Right lobe of liver (tissue), 4 donors: ENCODE data around the gene APP.

Source experiments
- CTCF ChIP-seq, 4 donors: fragments of 200-600 bp in 3 of 4; fragments of 450-650 bp in 1 of 4; IDR thresholded peaks; one replicate each; pipeline versions ENCODE4 v1.5.1 to v1.8.0; 2016 to 2022; ENCODE audit warnings: antibody characterized with exemption in 4 of 4, mild to moderate bottlenecking in 2 of 4
- POLR2A ChIP-seq: fragments of 450-650 bp; IDR thresholded peaks from one replicate; pipeline ENCODE4 v1.6.1; 2017; ENCODE audit warnings: antibody characterized with exemption, mild to moderate bottlenecking
- donor health status: DM: no; HTN: no; CAD: no.
- donor health status: DM: no; HTN: no; CAD: no.
- donor health status: DM: no; HTN: yes; CAD: no.

- no peak for TF ChIP-seq CTCF (IDR thresholded peaks at IDR 0.05)
- no peak for TF ChIP-seq POLR2A
These were observed 299.0 kb downstream of the APP start for GRCh38 chr21:25871566-25871965.
